PFSK-1 (cell line): Measurements from ENCODE around the gene BCAS1.

Experiments used
- FOXP2 ChIP-seq: optimal IDR thresholded peaks from 2 replicates; pipeline ENCODE3; 2011; ENCODE audit warnings: borderline replicate concordance, control low read depth, inconsistent platforms; ENCODE audit not compliant: insufficient read depth; ENCODE audit errors: extremely low read length, extremely low read depth
- POLR2AphosphoS5 ChIP-seq: IDR thresholded peaks from 2 replicates; pipeline ENCODE4 v1.6.1; 2012; ENCODE audit warnings: low read depth, mild to moderate bottlenecking, control low read depth, low read length, moderate library complexity
- REST ChIP-seq, 2 experiments: IDR thresholded peaks; 2 replicates each; pipeline versions ENCODE4 v1.6.1 to v1.8.0; 2011 to 2012; ENCODE audit warnings: low read depth in 2 of 2, low read length in 2 of 2, control low read depth in 1 of 2, inconsistent platforms in 1 of 2, mild to moderate bottlenecking in 1 of 2, moderate library complexity in 1 of 2; ENCODE audit not compliant: insufficient read depth in 1 of 2
- TAF1 ChIP-seq: IDR thresholded peaks from 2 replicates; pipeline ENCODE4 v1.6.1; 2012; ENCODE audit warnings: low read length, control low read depth, borderline replicate concordance; ENCODE audit not compliant: insufficient read depth

- TF ChIP-seq REST (IDR thresholded peaks at IDR 0.05; ENCODE audit: insufficient read depth in 1 of 2, low read depth in 2 of 2, low read length in 2 of 2) (peak in 1 of 2 experiments; percentile 71; a peak in 2 of 4 replicates), POLR2AphosphoS5 (no peak), FOXP2 (no peak), TAF1 (no peak)
Measured at GRCh38 chr20:53996584-53997486, 73.6 kb downstream of the BCAS1 start.
